ENCODE data around the gene CINP. TPM values are rescaled to one million over a fixed set of nuclear protein-coding genes. Genes with fewer than 3 reads are reported as not detected.

Gene CINP
- total and polyA plus RNA-seq, 2 of the 13 experiments (the other 11 are each of a cell fraction or from before 2014, with no cell fraction given) = 32.8 to 42.8 TPM

- TF ChIP-seq ZBTB34 (CRISPR knock-in tag; IDR thresholded peaks at IDR 0.05) (no peak), MEIS1 (CRISPR knock-in tag; IDR thresholded peaks at IDR 0.05; ENCODE audit: borderline replicate concordance) (no peak), POGZ (CRISPR knock-in tag; IDR thresholded peaks at IDR 0.05) (0 out of 2 replicates have a peak, but pooled peaks have one; percentile 17), MXD3 (CRISPR knock-in tag; IDR thresholded peaks at IDR 0.05) (peak; percentile 40; the same call in 1 of the 2 replicates), ZNF576 (CRISPR knock-in tag; IDR thresholded peaks at IDR 0.05) (no peak), DDIT3 (CRISPR knock-in tag; IDR thresholded peaks at IDR 0.05) (no peak), ZNF691 (CRISPR knock-in tag; IDR thresholded peaks at IDR 0.05; ENCODE audit: borderline replicate concordance, low read depth) (peak; percentile 56; the same call in 1 of the 2 replicates), HBP1 (CRISPR knock-in tag; IDR thresholded peaks at IDR 0.05; ENCODE audit: low read depth) (no peak), ZNF720 (CRISPR knock-in tag; IDR thresholded peaks at IDR 0.05) (no peak), HMGXB4 (CRISPR knock-in tag; IDR thresholded peaks at IDR 0.05; ENCODE audit: borderline replicate concordance in 1 of 2, low read depth in 1 of 2) (peak in 1 of 2 experiments; percentile 62; a peak in 3 of 4 replicates), IKZF5 (CRISPR knock-in tag; IDR thresholded peaks at IDR 0.05) (peak; percentile 50; the same call in 1 of the 2 replicates), JARID2 (CRISPR knock-in tag; IDR thresholded peaks at IDR 0.05; ENCODE audit: insufficient replicate concordance) (no peak), ZNF12 (CRISPR knock-in tag; IDR thresholded peaks at IDR 0.05) (no peak), ASH2L (IDR thresholded peaks at IDR 0.05; ENCODE audit: insufficient read length, low read depth, low read length) (no peak), ZNF10 (CRISPR knock-in tag; IDR thresholded peaks at IDR 0.05; ENCODE audit: borderline replicate concordance, low read depth) (no peak), ZNF737 (CRISPR knock-in tag; IDR thresholded peaks at IDR 0.05; ENCODE audit: borderline replicate concordance) (no peak; the same call in 1 of the 2 replicates), SP5 (CRISPR knock-in tag; IDR thresholded peaks at IDR 0.05; ENCODE audit: borderline replicate concordance, low read depth) (0 out of 2 replicates have a peak, but pooled peaks have one; percentile 10), HOXA9 (CRISPR knock-in tag; IDR thresholded peaks at IDR 0.05; ENCODE audit: borderline replicate concordance) (no peak), ZNF121 (CRISPR knock-in tag; IDR thresholded peaks at IDR 0.05) (no peak), RFX3 (CRISPR knock-in tag; IDR thresholded peaks at IDR 0.05) (peak; percentile 85)
These were observed at the start of gene CINP, which contains the start of gene TECPR2 (continued) for GRCh38 chr14:102362545-102363181.
